GM21367 (cell line): ENCODE data around the gene BCAS1.
A peak's percentile ranks its signal among the peaks of the same experiment; 100 is the strongest.

Source experiments
- ATAC-seq: cut with Tn5 transposase; IDR thresholded peaks from one replicate; pipeline ENCODE4 v1.9.1; 2021; ENCODE audit not compliant: unreplicated experiment

The BCAS1 gene

GRCh38 chr20:53915446-53916172, 154.8 kb downstream of the BCAS1 start:
- ATAC-seq: peak; percentile 65

- no peak for ATAC-seq
Measured at GRCh38 chr20:53914781-53915445, 155.5 kb downstream of the BCAS1 start.

GRCh38 chr20:53914091-53914780, 156.2 kb downstream of the BCAS1 start:
- ATAC-seq: no peak

- no peak for ATAC-seq
Measured at GRCh38 chr20:53911301-53911700, 159.1 kb downstream of the BCAS1 start.

GRCh38 chr20:53910351-53911002, 159.9 kb downstream of the BCAS1 start:
- no peak for ATAC-seq

GRCh38 chr20:53907968-53908751, 162.2 kb downstream of the BCAS1 start:
- ATAC-seq: no peak

- no peak for ATAC-seq
Measured at GRCh38 chr20:53905820-53906191, 164.6 kb downstream of the BCAS1 start.

GRCh38 chr20:53905019-53905819, 165.2 kb downstream of the BCAS1 start:
- no peak for ATAC-seq

- ATAC-seq: no peak
Measured at GRCh38 chr20:53904261-53904660, 166.1 kb downstream of the BCAS1 start.

- no peak for ATAC-seq
Measured at GRCh38 chr20:53903652-53903987, 166.8 kb downstream of the BCAS1 start.

GRCh38 chr20:53902968-53903651, 167.3 kb downstream of the BCAS1 start:
- ATAC-seq: no peak

GRCh38 chr20:53901497-53902096, 168.8 kb downstream of the BCAS1 start:
- ATAC-seq: no peak

- ATAC-seq: no peak
Measured at GRCh38 chr20:53901064-53901463, 169.3 kb downstream of the BCAS1 start.

- no peak for ATAC-seq
Measured at GRCh38 chr20:53900380-53900999, 169.9 kb downstream of the BCAS1 start.

GRCh38 chr20:53899351-53900167, 170.8 kb downstream of the BCAS1 start:
- ATAC-seq: peak; percentile 55

- ATAC-seq: no peak
Measured at GRCh38 chr20:53898556-53898931, 171.8 kb downstream of the BCAS1 start.

- no peak for ATAC-seq
Measured at GRCh38 chr20:53897884-53898555, 172.4 kb downstream of the BCAS1 start.
